A549 (cell line): ENCODE measurements around the gene ENTHD1. TPM values are rescaled to one million over a fixed set of nuclear protein-coding genes. Genes with fewer than 3 reads are reported as not detected.

Experiments used
- ATAC-seq, 2 experiments: fragments of 200-7000 bp in 1 of 2; fragments of >200 bp in 1 of 2; cut with Nextera tagmentation in 1 of 2; cut with Tn5 transposase in 1 of 2; 3 replicates each; pipeline versions ENCODE4 v1.8.0 to v1.9.1; 2018 to 2020; ENCODE audit warnings: mild to moderate bottlenecking in 1 of 2, moderate library complexity in 1 of 2
- CTCF ChIA-PET: fragments of 300-600 bp; sonication (Branson Sonifier 250); formaldehyde crosslinking; extraction: SDS; loops from one replicate; lab custom pipeline; 2021; ENCODE audit warnings: antibody characterized with exemption, inconsistent platforms; lab: Yijun Ruan, JAX
- POLR2A ChIA-PET: fragments of 350-600 bp; formaldehyde crosslinking; extraction: SDS; loops from one replicate; lab custom pipeline; 2021; ENCODE audit warnings: antibody characterized with exemption, inconsistent platforms; lab: Yijun Ruan, JAX
- DNase-seq, 2 experiments: peaks; one replicate each; pipeline versions ENCODE4 v3.0.0 to v3.0.0-alpha.2; 2011 to 2016; ENCODE audit warnings: low read depth in 1 of 2, low spot score in 1 of 2
- FAIRE-seq: peaks from 2 replicates; lab custom pipeline; 2011; peaks lifted over from hg19 to GRCh38; lab: Jason Lieb, UNC
- H3K27ac ChIP-seq, 2 experiments: fragments of >200 bp; sonication (Bioruptor Twin); formaldehyde crosslinking; 3 replicates each; pipeline ENCODE4 v1.5.1; 2016 to 2017
- H3K4me1 ChIP-seq: fragments of >200 bp; sonication (Bioruptor Twin); formaldehyde crosslinking; 3 replicates; pipeline ENCODE4 v1.6.1; 2016
- H3K4me2 ChIP-seq: fragments of >200 bp; sonication (Bioruptor Twin); formaldehyde crosslinking; 3 replicates; pipeline ENCODE4 v1.6.1; 2016
- H3K4me3 ChIP-seq: fragments of >200 bp; sonication (Bioruptor Twin); formaldehyde crosslinking; 3 replicates; pipeline ENCODE4 v1.5.1; 2016
- H3K9me3 ChIP-seq: fragments of >200 bp; sonication (Bioruptor Twin); formaldehyde crosslinking; 3 replicates; pipeline ENCODE4 v1.6.1; 2016
- BCL3 ChIP-seq: fragments of >200 bp; sonication (Bioruptor Twin); formaldehyde crosslinking; IDR thresholded peaks from 3 replicates; pipeline ENCODE4 v1.6.1; 2016
- BHLHE40 ChIP-seq: IDR thresholded peaks from 2 replicates; pipeline ENCODE4 v1.6.1; 2012; ENCODE audit warnings: low read depth, low read length, inconsistent platforms
- CEBPB ChIP-seq, 2 experiments: fragments of >200 bp in 1 of 2; sonication (Bioruptor Twin) in 1 of 2; formaldehyde crosslinking in 1 of 2; IDR thresholded peaks; 2 replicates each; pipeline ENCODE4 v1.6.1; 2012 to 2016
- CTCF ChIP-seq: fragments of >200 bp; sonication (Bioruptor Twin); formaldehyde crosslinking; IDR thresholded peaks from 3 replicates; pipeline ENCODE4 v1.5.1; 2016
- E2F6 ChIP-seq: IDR thresholded peaks from 2 replicates; pipeline ENCODE4 v1.6.1; 2012; ENCODE audit warnings: low read depth, borderline replicate concordance
- EHF ChIP-seq: fragments of 250-450 bp; sonication (Bioruptor Pico); IDR thresholded peaks from 2 replicates; pipeline ENCODE4 v1.5.0; 2020; ENCODE audit warnings: mild to moderate bottlenecking
- EHMT2 ChIP-seq: fragments of 200-600 bp; sonication (generic); IDR thresholded peaks from 2 replicates; pipeline ENCODE4 v1.6.1; 2016; ENCODE audit warnings: antibody characterized with exemption, low read depth, mild to moderate bottlenecking, moderate library complexity
- ELK1 ChIP-seq: fragments of 150-350 bp; IDR thresholded peaks from 2 replicates; pipeline ENCODE4 v1.6.1; 2014; ENCODE audit warnings: low read depth, mild to moderate bottlenecking, low read length
- EP300 ChIP-seq, 2 experiments: fragments of >200 bp; sonication (Bioruptor Twin); formaldehyde crosslinking; IDR thresholded peaks; 2 replicates in 1 of 2; 3 replicates in 1 of 2; pipeline ENCODE4 v1.6.1; 2016 to 2017
- ESRRA ChIP-seq: fragments of 150-350 bp; IDR thresholded peaks from 2 replicates; pipeline ENCODE4 v1.6.1; 2014; ENCODE audit warnings: mild to moderate bottlenecking, low read length, borderline replicate concordance
- FOSB ChIP-seq: fragments of 250-450 bp; sonication (Bioruptor Pico); IDR thresholded peaks from 2 replicates; pipeline ENCODE4 v1.5.0; 2020; ENCODE audit warnings: mild to moderate bottlenecking, moderate library complexity
- HDAC2 ChIP-seq: fragments of 200-600 bp; sonication (generic); IDR thresholded peaks from 2 replicates; pipeline ENCODE4 v1.6.1; 2016
- HES2 ChIP-seq: fragments of >200 bp; sonication (Bioruptor Twin); formaldehyde crosslinking; IDR thresholded peaks from 2 replicates; pipeline ENCODE4 v1.6.1; 2016
- HOXA7 ChIP-seq: fragments of 250-450 bp; sonication (Bioruptor Pico); IDR thresholded peaks from 2 replicates; pipeline ENCODE4 v1.5.0; 2020; ENCODE audit warnings: mild to moderate bottlenecking, moderate library complexity
- HOXB13 ChIP-seq: fragments of 250-450 bp; sonication (Bioruptor Pico); IDR thresholded peaks from 2 replicates; pipeline ENCODE4 v1.5.0; 2020; ENCODE audit warnings: low read depth, mild to moderate bottlenecking, moderate library complexity
- JUNB ChIP-seq: fragments of >200 bp; sonication (Bioruptor Twin); formaldehyde crosslinking; IDR thresholded peaks from 2 replicates; pipeline ENCODE4 v1.6.1; 2016
- KDM1A ChIP-seq: fragments of 200-600 bp; sonication (generic); IDR thresholded peaks from 2 replicates; pipeline ENCODE4 v1.6.1; 2016; ENCODE audit warnings: low read depth, mild to moderate bottlenecking
- MAFK ChIP-seq: fragments of 450-650 bp; IDR thresholded peaks from 2 replicates; pipeline ENCODE4 v1.6.1; 2014; ENCODE audit not compliant: partially characterized antibody
- MYC ChIP-seq: IDR thresholded peaks from 2 replicates; pipeline ENCODE4 v1.6.1; 2012; ENCODE audit warnings: mild to moderate bottlenecking, inconsistent platforms, low read length, improper control_type of control experiment, borderline replicate concordance
- NPAS2 ChIP-seq: fragments of 250-450 bp; sonication (Bioruptor Pico); IDR thresholded peaks from 2 replicates; pipeline ENCODE4 v1.8.0; 2022; ENCODE audit warnings: mild to moderate bottlenecking, moderate library complexity, borderline replicate concordance
- POLR2A ChIP-seq: IDR thresholded peaks from 2 replicates; pipeline ENCODE4 v1.6.1; 2012; ENCODE audit warnings: mild to moderate bottlenecking, low read length
- POLR2AphosphoS2 ChIP-seq: conservative IDR thresholded peaks from 2 replicates; pipeline ENCODE4 v1.6.1; 2012; ENCODE audit warnings: low read length, improper control_type of control experiment, inconsistent platforms
- RAD21 ChIP-seq, 2 experiments: fragments of >200 bp in 1 of 2; sonication (Bioruptor Twin) in 1 of 2; formaldehyde crosslinking in 1 of 2; IDR thresholded peaks in 1 of 2; conservative IDR thresholded peaks in 1 of 2; 2 replicates in 1 of 2; 3 replicates in 1 of 2; pipeline ENCODE4 v1.6.1; 2012 to 2018; ENCODE audit warnings: inconsistent platforms in 1 of 2
- RCOR1 ChIP-seq: fragments of 150-350 bp; IDR thresholded peaks from 2 replicates; pipeline ENCODE4 v1.6.1; 2014; ENCODE audit warnings: antibody characterized with exemption, low read length, low read depth
- REST ChIP-seq: fragments of 200-600 bp; sonication (generic); IDR thresholded peaks from 2 replicates; pipeline ENCODE4 v1.6.1; 2016; ENCODE audit warnings: antibody characterized with exemption, mild to moderate bottlenecking, moderate library complexity
- RNF2 ChIP-seq: fragments of 200-600 bp; sonication (generic); IDR thresholded peaks from 2 replicates; pipeline ENCODE4 v1.6.1; 2016; ENCODE audit warnings: low read depth, mild to moderate bottlenecking, antibody characterized with exemption, moderate library complexity, borderline replicate concordance
- TFCP2L1 ChIP-seq: fragments of 250-450 bp; sonication (Bioruptor Pico); IDR thresholded peaks from 2 replicates; pipeline ENCODE4 v1.5.0; 2021; ENCODE audit warnings: mild to moderate bottlenecking
- ZSCAN20 ChIP-seq: fragments of 250-450 bp; sonication (Bioruptor Pico); IDR thresholded peaks from 2 replicates; pipeline ENCODE4 v1.8.0; 2022; ENCODE audit warnings: mild to moderate bottlenecking, moderate library complexity
- WGBS: methylation state at CpG from one replicate; pipeline ENCODE4 v1.1.6; 2017; ENCODE audit errors: missing lambda C conversion rate; 5-methylcytosine and 5-hydroxymethylcytosine counted together
- polyA plus RNA-seq, 4 experiments: library from polyadenylated mRNA; depleted of rRNA in 3 of 4; stranded (reverse); fragments of >200 nt; fragmentation: RNase III in 1 of 4; extraction: RNeasy Plus Mini Kit Qiagen cat#74134 plus additional on column Dnase treatment in 1 of 4; gene quantifications; 2 replicates in 3 of 4; 3 replicates in 1 of 4; pipeline ENCODE4 v1.2.3, GENCODE V29; 2011 to 2017

The ENTHD1 gene
- polyA plus RNA-seq, 2 of the 4 experiments (the other 2 are of a cell fraction), result not detected

GRCh38 chr22:39942439-39943230 is 49.1 kb upstream of the ENTHD1 start:
- Histone ChIP-seq H3K9me3 (no peaks in the 10 kb centered on the region), H3K27ac (no peak overlapping the region), H3K4me2 (no peak overlapping the region), H3K4me3 (no peak overlapping the region), H3K4me1 (no peaks in the 10 kb centered on the region)
- DNase-seq (no peak), ATAC-seq (no peak), FAIRE-seq (no peak)
- no peak for TF ChIP-seq FOSB (CRISPR knock-in tag)
- TF ChIP-seq RCOR1, result no peak
- no peak for TF ChIP-seq CEBPB (IDR thresholded peaks at IDR 0.05)
- no peak for TF ChIP-seq RAD21 (conservative IDR thresholded peaks at IDR 0.05 in 1 of 2, IDR thresholded peaks at IDR 0.05 in 1 of 2)
- TF ChIP-seq EHF (CRISPR knock-in tag), result no peak
- TF ChIP-seq MAFK, result no peak
- TF ChIP-seq ESRRA, result no peak
- no peak for TF ChIP-seq RNF2
- TF ChIP-seq E2F6, result no peak
- TF ChIP-seq HDAC2, result no peak
- TF ChIP-seq REST, result no peak
- TF ChIP-seq BCL3, result no peak
- no peak for TF ChIP-seq KDM1A
- 64% methylated on average over 8 of the region's 8 CpGs for WGBS
- CTCF ChIA-PET, result interaction anchor here (1.0 to 1.4 kb wide), 4 partner anchors 9 to 408 kb away, joined by 3 to 4 read pairs (median 4); no protein-coding TSS in a partner anchor
- POLR2A ChIA-PET, result no interaction called here

- WGBS, result 66% methylated on average over 2 of the region's 2 CpGs
- no peak for DNase-seq
- H3K27ac ChIP-seq, result no peak overlapping the region
- CTCF ChIA-PET, result interaction anchor here (1.1 to 1.4 kb wide), 2 partner anchors 45 to 407 kb away, joined by 3 to 4 read pairs; no protein-coding TSS in a partner anchor
- TF ChIP-seq EP300 (IDR thresholded peaks at IDR 0.05), result no peak
- no peak for TF ChIP-seq JUNB
- TF ChIP-seq CTCF, result no peak
- no peak for TF ChIP-seq POLR2A
- no peak for TF ChIP-seq ZSCAN20 (CRISPR knock-in tag)
- TF ChIP-seq EHMT2, result no peak
- TF ChIP-seq HOXA7 (CRISPR knock-in tag), result no peak
- no peak for TF ChIP-seq BHLHE40
- no peak for TF ChIP-seq HOXB13 (CRISPR knock-in tag)
- no peak for TF ChIP-seq RCOR1
- no peak for TF ChIP-seq HDAC2
- no peak for TF ChIP-seq NPAS2
- TF ChIP-seq POLR2AphosphoS2, result no peak
- TF ChIP-seq TFCP2L1, result no peak
- no peak for TF ChIP-seq HES2
- TF ChIP-seq RAD21 (conservative IDR thresholded peaks at IDR 0.05 in 1 of 2, IDR thresholded peaks at IDR 0.05 in 1 of 2), result no peak
- TF ChIP-seq MYC, result no peak
- TF ChIP-seq MAFK, result no peak
- TF ChIP-seq ELK1, result no peak
- no peak for TF ChIP-seq CEBPB (IDR thresholded peaks at IDR 0.05)
- TF ChIP-seq, all 56 proteins: peak for 0
- ATAC-seq, result no peak
- FAIRE-seq, result no peak
- H3K9me3 ChIP-seq, result no peaks in the 10 kb centered on the region
- POLR2A ChIA-PET, result no interaction called here
- no peak overlapping the region for H3K4me2 ChIP-seq
- no peaks in the 10 kb centered on the region for H3K4me1 ChIP-seq
- no peak overlapping the region for H3K4me3 ChIP-seq
Observed at GRCh38 chr22:39941601-39942000, 48.0 kb upstream of the ENTHD1 start.
